HG02938 (cell line): ENCODE measurements around the gene ASTE1.
"Not testable (repeated sequence)": the region's sequence is repeated elsewhere in the genome, so short reads cannot be mapped to it uniquely, and the experiment has no call there.

Experiments
- ATAC-seq: cut with Tn5 transposase; IDR thresholded peaks from one replicate; pipeline ENCODE4 v1.9.1; 2021; ENCODE audit warnings: mild to moderate bottlenecking, moderate library complexity; ENCODE audit not compliant: unreplicated experiment

The ASTE1 gene, protein sequence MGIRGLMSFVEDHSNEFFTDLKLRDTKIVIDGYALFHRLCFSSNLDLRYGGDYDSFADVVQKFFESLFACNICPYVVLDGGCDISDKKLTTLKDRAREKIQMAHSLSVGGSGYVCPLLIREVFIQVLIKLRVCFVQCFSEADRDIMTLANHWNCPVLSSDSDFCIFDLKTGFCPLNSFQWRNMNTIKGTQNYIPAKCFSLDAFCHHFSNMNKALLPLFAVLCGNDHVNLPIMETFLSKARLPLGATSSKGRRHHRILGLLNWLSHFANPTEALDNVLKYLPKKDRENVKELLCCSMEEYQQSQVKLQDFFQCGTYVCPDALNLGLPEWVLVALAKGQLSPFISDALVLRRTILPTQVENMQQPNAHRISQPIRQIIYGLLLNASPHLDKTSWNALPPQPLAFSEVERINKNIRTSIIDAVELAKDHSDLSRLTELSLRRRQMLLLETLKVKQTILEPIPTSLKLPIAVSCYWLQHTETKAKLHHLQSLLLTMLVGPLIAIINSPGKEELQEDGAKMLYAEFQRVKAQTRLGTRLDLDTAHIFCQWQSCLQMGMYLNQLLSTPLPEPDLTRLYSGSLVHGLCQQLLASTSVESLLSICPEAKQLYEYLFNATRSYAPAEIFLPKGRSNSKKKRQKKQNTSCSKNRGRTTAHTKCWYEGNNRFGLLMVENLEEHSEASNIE

DNA sequence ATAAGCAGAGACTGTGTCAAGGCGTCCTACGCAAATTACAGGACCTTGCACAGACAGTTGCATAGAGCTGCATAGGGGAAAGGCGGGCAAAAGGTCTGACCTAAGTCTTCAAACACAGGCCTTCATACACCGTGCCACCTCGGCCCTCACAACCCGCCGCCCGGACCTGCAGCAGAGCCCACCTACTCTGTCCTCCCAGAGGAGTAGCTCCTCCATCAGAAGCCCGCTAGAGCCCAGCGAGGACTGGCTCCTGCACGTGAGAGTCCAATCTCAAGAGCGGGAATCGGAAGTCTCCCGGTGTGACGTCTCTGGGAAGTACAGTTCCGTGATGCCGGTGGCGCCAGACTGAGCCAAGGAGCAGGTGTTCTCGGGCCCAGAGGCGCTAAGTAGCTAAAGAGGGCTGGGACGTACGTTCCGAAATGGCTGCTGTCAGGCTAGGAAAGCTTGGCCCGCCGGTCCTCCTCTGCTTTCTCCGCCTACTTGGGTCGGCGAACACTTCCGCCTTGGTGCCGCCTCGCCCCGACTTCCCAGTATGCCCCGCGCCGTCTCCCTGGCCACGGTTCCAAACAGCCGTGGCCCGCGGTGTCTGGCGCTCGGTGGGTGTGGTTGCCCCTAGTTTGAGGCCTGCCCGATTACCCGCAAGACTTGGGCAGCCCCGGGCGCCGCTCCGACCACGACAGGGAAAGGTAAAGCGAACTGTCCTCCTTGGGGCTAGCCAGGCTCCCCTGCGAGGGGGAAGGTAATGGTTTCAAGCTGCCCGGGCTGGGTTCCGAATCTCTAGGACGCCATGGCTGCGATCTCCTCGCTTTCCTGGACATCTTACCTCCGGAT is at the start of gene ASTE1, which contains the start of gene NEK11:
Gene ASTE1 (minus strand): TSS at position 505 of the 831 bp plus-strand sequence. CDS start 1,519 bp downstream, outside the sequence.
Gene NEK11 (plus strand): TSS at position 557 of the 831 bp plus-strand sequence. CDS start 2,832 bp downstream, outside the sequence.
- peak; percentile 96 for ATAC-seq

DNA sequence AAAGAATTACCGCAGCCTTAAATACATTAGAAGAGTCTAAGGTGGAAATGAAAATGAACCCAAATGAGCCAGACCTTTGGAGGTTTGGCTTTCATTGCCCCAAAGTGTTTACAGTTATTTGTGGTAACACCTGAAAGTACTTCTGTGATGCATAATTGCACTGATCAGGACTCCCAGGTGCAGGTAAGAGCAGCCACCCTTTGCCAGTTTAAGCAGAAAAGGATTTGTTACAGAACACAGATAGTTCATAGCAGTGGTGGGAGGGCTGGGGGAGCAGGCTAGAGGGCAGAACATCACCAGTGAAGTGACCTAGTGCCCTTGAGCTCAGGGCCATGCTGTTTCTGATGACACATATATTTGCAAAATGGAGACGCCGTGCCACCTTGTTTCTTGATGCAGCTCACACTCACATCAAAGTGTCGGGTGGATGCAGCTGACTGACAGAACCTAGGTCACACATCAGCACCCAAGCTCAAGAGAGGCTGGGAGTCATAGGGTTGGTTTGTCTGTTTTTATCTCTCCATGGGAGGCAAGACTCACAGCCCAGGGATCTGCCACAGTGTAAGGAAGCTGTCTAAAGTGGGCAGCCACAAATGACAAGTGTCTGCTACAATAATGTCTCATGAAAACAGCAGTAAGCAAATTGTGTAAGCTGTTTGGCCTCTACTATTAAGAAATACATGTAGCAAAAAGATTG is 49.2 kb upstream of the ASTE1 start:
- no peak for ATAC-seq

DNA sequence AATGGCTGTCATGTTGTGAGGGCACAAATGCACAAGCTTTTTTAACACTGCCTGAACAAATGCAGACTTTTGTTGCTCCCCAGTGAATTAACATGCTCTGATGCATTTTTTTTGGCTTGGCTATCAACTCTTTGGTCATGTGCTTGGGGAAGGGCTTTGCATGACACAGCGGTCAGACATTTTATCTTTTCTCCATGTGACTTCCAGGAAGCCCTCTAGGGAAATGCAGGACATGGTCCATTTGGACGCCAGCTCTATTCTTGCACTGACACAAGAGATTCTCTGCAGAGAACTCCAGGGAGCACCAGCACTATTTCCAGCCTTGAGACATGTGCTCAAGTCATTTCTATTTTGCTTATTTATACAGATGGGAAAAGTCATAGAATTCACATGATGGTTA is 46.2 kb upstream of the ASTE1 start:
- no peak for ATAC-seq

DNA sequence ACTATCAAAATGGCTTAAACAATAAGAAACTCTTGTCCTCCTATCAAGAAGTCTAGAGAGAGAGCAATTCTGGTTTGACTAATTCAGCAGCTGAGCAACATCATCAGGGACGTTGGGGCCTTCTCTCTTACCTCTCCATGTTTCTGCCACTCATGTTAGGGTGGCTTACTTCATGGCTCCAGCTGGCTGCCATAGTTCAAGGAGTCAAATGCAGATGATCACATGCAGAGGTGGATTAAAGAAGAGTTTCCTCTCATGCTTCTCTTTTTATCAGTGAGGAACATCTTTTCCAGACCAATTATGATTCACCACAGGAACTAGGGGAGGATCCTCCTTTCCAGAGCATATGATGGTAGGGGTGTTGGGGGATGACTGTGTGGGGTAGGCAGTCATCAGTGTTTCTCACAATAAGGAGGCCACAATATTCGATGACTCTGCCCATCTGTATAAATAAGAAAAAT is 45.5 kb upstream of the ASTE1 start:
- no peak for ATAC-seq

DNA sequence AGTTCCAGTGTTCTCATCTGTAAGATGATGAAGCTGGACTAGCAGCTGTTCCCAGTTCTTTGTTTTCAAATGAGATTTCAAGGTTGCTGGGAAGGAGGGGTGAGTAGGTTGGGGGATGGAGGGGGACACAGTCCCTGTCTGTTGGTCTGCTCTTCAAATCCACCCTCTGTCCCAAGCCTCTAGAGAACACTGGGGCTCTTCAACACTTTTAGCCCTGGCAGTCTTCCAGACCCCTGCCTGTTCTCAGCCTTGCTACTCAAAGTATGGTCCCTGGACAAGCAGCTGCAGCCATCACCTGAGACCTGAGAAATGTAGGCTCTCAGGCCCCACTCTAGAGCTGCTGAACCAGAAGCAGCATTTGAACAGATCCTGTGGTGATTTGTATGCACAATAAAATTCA is 41.4 kb upstream of the ASTE1 start:
- no peak for ATAC-seq

DNA sequence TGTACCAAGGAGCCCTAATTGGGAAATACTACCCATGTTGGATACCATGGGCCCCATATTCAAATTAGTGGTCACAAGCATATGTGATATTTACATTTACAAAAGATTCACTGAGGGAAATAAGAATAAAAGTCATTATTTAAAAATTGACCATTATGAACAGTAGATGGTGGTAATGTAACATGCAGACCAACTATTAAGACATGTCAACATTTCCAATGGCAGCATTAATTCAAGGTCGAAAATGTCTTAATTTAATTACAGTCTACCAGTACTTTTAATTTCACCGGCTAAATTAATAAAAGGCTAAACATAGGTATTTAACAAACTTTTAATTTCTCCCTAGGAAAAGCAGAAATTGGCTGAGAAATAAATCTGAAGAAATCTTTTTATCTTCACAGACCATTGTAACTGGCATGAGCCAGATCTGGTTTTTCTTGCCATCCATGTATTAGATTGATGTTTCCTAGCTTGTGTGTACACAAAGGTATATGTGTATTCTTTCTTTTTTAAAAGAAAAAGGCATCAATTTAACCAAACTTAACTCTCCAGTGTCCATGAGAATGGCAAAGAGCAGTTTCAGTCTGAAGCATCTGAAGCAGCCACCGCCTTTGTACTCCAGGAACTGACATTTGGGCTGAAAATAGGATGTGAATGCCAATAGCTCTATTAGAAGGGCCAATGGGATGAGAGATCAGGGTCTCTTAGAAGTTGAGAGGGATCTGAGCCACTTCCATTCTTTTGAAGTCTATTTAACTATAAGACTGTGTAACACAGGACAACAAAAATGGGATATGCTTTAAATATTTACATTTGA is 26.6 kb upstream of the ASTE1 start:
- no peak for ATAC-seq

DNA sequence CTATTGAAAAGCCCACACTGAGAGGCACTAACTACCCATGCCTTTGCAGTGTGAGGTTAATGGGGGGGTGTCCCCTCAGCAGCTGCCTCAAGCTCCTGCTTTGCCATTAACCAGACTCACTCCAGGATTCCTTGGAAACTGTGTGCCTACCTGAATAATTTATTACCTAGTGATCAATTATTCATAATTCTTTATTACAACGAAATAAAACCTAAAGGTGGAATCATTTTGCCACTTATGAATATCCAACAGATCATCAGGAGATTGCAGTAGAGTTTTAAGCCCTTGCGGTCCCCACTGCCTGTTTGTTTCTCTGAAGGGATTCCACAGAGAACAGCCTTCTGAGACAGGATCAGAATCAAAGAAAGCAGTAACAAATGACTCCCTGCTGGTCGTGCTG is 23.4 kb upstream of the ASTE1 start:
- ATAC-seq = no peak

DNA sequence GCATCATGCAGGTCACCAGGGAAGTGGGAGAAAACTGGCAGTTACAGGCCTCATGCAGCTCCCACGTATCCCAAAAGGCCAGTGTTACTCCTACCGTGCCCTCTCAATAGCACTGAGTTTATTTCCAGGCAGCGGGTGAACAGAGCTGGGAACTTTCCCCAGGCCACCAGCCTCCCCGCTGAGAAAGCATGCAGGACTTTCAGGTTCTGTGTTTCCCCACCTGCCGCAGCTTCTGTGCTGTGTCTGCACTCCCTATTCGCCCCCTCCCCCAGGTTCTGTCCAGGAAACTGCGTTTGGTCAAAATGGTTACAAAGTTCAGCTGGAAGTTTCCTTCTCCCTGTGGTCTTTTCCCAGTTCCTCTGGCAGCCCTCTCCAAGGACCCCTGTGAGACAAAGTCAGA is 21.4 kb upstream of the ASTE1 start:
- no peak for ATAC-seq

DNA sequence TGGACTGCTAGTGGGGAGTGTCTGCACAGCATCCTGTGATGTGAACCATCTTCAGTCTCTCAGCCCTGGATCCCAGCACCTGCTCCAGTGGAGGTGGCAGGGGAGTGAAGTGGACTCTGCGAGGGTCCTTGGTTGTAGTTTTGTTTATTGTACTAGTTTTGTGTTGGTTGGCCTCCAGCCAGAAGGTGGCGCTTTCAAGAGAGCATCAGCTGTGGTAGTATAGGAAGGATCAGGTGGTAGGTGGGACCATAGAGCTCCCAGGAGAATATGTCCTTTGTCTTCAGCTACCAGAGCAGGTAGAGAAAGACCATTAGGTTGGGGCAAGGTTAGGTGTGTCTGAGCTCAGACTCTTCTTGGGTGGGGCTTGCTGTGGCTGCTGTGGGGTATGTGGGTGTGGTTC is 21.0 kb upstream of the ASTE1 start:
- no peak for ATAC-seq

DNA sequence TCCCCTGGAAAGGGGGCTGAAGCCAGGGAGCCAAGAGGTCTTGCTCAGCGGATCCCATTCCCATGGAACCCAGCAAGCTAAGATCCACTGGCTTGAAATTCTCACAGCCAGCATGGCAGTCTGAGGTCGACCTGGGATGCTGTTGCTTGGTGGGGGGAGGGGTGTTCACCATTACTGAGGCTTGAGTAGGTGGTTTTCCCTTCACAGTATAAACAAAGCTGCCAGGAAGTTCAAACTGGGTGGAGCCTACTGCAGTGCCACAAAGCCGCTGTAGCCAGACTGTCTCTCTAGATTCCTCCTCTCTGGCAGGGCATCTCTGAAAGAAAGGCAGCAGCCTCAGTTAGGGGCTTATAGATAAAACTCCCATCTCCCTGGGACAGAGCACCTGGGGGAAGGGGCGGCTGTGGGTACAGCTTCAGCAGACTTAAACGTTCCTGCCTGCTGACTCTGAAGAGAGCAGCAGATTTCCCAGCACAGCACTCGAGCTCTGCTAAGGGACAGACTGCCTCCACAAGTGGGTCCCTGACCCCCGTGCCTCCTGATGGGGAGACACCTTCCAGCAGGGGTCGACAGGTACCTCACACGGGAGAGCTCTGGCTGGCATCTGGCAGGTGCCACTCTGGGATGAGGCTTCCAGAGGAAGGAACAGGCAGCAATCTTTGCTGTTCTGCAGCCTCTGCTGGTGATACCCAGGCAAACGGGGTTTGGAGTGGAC is 15.8 kb upstream of the ASTE1 start:
- ATAC-seq = not testable (repeated sequence)

DNA sequence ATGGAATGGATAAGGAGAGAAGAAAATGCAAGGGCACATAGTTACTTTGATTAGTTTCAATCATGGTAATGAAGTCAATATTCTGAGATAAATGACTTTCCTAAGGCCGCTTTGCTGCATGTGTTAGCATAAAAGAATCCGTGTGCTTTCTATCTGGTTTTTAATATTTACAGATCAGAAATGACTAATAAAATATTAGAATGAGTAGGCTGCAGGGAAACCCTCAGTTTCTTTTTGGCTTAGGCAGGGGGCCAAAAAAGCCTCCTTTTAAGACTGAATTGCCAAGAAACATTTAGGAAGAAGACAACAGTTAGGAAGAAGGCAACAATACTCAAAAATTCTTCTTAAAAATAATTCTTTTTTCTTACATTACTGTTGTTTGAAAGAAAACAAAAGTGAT is 11.7 kb upstream of the ASTE1 start:
- no peak for ATAC-seq

DNA sequence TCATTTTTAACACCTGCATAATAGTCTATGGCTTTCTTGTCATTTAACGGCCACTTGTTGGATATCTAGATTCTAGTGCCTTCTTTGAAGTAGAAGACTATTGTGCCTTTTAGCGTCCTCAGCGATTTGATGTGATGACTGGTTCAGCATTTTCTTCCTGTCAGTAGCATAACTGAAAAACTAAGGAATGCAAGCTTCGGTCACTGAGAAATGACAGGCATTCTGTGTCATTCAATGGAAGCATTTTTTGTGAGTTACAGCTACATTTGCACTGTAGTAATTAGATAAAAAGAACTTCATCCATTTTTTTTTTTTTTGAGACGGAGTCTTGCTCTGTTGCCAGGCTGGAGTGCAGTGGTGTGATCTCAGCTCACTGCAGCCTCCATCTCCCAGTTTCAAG is 10.4 kb upstream of the ASTE1 start:
- ATAC-seq = no peak

DNA sequence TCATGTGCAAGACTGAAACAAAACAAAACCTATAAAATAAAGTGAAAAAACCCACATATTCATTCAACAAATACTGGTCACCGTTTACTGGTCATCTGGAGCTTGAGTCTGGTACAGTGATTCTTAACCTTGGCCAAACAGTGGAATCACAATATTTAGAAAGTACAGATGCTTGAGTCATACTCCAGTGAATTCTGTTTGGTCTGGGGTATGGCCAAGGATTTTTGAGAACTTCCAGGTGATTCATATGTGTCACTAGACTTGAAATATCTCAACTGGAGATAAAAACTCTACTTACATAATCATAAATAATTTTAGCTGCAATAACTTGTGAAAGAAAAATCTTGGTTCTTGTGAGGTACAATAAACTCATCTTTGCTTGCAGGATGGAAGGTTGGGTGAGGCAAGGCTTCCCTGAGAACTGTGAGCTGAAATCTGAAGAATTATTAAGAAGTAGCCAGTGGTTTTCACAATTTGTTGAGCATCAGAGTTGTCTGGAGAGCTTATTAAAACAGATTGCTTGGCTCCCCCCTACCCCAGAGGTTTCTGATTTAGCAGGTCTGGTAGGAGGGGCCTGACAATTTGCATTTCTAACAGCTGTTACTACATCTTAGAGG is 9.7 kb upstream of the ASTE1 start:
- ATAC-seq = no peak

DNA sequence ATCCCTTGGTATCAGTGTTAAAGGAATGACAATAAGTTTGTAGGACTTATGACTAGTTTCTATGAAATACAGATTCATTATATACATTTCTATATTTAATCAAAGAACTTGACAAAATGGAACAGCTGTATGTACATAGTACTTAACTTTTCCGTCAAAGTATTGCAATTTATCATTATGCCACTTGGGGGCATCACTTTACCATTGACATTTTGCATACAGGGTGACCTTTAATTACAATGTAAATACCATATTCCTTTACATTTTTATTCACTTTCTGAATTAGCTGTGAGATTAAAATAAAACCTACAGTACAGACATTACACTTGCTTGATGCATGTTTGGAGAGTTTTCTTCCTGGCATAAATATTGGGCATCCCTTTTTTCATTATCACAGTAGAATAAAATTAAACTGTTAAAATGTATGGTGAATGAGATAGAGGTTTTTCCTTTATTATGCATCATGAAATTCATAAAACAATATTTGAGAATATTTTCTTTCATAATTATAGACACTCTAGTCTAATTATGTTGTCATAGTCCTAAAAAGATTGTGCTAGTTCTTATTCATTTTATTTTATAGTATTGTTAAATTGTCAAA is 7.0 kb upstream of the ASTE1 start:
- no peak for ATAC-seq

DNA sequence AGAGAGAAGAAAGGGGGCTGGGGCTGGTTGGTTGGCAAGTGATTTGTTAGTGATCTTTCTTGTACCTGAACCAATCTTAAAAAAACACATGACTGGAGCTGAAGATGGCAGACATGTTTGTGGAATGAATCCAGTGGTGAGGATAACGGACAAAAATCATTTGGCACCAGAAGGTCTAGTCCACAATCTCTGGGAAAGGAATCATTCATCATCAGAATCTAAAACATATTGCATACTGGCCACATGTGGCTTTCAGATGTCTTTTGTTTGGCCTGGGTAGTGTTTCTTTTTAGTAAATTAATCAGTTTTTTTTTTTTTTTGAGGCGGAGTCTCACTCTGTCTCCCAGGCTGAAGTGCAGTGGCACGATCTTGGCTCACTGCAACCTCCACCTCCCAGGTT is 5.0 kb upstream of the ASTE1 start:
- no peak for ATAC-seq

DNA sequence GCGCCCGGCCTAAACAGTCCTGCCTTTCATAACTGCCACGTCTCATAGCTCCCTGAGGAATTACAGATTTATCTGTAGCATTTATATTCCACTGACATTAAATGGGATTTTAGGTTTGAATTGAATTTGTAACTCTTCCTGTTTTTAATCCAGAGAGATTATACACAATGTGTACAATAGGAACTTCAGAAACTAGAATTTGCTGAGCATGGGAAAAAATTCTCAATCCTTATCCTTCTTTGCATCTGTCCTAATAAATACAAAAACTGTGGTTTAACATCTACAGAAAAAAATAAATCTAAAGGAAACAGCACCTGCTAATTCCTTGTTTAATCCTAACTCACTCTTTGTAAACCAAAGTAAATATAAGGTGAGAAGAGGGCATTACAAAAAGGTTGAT is 2.2 kb upstream of the ASTE1 start:
- no peak for ATAC-seq

DNA sequence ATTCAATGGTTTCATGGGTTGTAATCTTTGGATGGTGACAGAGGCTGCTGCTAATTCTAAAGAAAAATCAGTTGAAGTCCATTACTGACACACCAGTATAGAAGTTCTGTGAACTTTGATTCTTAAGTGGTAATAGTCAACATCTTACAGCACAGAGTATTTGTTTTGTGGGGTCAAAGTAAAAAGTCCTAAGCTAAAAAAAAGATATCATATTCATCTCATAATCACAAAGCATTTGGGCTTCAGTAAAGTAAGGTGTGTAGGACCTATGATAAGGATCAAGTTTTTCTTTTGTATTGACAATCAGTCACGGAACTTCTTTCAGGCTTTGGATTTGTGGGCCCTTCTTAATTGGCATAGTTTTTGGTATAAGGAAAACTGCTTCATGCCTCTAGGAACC is 1.1 kb downstream of the ASTE1 start:
- ATAC-seq = no peak

DNA sequence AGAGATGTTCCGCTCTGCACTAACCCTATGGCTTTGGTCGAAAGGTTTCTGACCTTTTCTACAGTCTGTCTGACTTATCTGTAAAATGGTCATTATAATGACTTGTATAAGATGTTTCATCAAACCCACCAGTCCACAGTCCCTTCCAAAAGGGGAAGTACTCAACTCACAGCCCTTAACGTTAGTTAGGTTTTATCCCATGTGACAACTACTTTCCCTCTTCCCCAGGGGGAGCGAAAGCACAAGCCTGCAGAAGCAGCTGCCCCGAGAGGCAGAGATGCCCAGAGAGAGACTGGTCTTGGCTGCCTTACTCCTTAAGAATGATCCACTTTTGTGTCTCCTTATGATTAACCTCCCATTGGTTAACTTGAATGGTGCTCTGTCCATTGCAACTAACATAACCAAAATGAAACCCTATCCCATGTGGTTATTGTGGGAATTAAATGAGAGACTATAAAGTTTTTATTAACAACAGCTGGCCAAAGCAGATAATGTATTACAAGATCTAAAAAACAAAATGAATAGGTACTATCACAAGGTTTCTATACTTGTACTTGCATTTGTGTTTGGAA is 6.4 kb downstream of the ASTE1 start:
- no peak for ATAC-seq
